GM18517 (cell line): ENCODE results near the gene KLF18.
"Not testable (repeated sequence)": the region's sequence is repeated elsewhere in the genome, so short reads cannot be mapped to it uniquely, and the experiment has no call there.

ENCODE experiments used
- ATAC-seq: cut with Tn5 transposase; IDR thresholded peaks from one replicate; pipeline ENCODE4 v1.9.1; 2021; ENCODE audit warnings: mild to moderate bottlenecking, moderate library complexity; ENCODE audit not compliant: unreplicated experiment

KLF18 gene

DNA sequence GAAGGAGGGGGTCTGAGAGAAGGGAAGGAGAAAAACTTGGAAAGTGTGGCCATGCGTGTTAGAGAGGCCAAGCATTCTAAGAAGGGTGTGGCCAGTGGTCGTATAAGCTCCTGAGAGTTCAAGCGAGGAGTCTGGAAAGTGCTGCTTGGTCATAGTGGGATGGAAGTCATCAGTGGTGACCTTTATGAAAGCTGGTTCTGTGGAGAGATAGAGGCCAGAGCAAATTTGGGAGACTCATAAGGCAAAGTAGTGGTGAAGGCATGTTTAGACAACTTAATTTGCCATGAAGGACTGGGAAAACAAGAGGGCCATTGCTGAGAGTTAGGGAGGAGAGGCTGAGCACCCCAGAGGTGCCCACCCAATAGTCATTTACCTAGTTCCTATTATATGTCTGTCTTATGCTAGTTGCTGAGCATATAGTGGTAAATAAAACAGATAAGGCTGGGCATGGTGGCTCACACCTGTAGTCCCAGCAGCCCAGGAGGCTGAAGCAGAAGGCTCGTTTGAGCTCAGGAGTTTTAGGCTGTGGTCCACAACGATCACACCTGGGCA lies 21.0 kb downstream of the KLF18 start:
- ATAC-seq = no peak

GRCh38 chr1:44119525-44119924 lies 21.9 kb downstream of the KLF18 start:
- no peak for ATAC-seq

DNA sequence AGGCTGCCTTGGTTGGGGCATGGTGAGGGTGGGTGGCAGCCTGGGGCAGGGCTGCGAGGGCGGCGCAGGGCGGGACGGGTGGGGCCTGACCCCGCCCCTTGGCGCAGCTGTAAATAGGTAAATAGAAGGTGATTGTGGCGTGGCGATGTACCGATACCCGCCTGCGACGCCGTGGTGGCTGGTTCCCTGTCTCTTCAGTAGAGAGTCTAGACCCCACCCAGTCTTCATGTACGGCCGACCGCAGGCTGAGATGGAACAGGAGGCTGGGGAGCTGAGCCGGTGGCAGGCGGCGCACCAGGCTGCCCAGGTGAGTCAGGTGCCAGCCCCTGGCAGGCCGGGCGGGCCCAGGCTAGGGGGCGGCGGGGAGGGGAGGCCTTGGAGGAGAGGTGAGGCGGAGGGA lies 22.7 kb downstream of the KLF18 start, which contains the start of gene KLF17:
TSS of gene KLF17 (plus strand) at position 140 of the 400 bp plus-strand sequence. CDS start at position 227, 87 bp downstream.
- no peak for ATAC-seq

GRCh38 chr1:44117272-44117671 lies 24.2 kb downstream of the KLF18 start:
- ATAC-seq = not testable (repeated sequence)

DNA sequence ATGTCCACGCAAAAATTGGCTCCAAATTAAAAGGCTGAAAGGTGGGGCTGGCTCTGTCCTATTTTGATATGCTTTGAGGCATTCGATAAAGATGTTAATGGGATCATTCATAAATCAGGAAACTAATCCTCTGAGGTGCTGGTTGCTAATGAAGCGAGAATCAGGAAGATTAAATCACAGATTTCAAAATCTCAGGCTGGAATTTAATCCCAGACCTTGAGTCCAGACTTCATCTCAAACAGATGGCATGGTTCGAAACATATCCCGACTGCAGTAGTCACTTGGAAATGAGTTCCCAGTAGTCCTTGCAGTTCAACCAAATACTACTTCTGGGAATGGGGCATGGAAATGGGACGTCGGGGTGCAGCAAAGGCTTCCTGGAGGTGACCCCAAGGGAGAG lies 27.3 kb downstream of the KLF18 start:
- ATAC-seq = no peak

DNA sequence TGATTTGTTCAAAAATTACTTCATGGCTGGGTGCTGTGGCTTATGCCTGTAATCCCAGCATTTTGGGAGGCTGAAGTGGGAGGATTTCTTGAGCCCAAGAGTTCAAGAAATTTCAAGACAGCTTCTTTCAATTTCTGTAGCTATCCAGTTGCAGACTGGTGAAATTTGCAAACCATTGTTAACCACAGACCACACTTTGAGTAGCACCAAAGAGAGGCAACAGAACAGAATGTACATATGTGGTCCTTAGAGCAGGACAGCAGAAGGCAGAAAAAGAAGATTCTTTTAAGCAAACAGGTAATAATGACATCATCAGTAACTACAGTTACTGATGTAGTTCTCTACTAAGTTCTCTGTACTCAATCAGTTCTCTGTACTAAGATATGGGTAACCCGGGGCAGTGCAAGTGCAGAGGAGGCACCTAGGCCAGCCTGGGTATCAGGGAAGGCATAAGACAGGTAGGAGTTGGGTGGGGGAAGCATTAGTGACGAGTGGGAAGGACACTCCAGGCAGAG lies 28.3 kb downstream of the KLF18 start:
- ATAC-seq = no peak

GRCh38 chr1:44112486-44112885 lies 28.9 kb downstream of the KLF18 start:
- ATAC-seq = no peak

GRCh38 chr1:44111861-44112260 lies 29.6 kb downstream of the KLF18 start:
- ATAC-seq = no peak

- no peak for ATAC-seq
Observed at GRCh38 chr1:44110916-44111315, 30.5 kb downstream of the KLF18 start.

GRCh38 chr1:44108971-44109370 lies 32.5 kb downstream of the KLF18 start:
- ATAC-seq = no peak

- no peak for ATAC-seq
Observed at GRCh38 chr1:44108241-44108640, 33.2 kb downstream of the KLF18 start.

- no peak for ATAC-seq
Observed at GRCh38 chr1:44105810-44106209, 35.6 kb downstream of the KLF18 start.

GRCh38 chr1:44103270-44104131 lies 37.9 kb downstream of the KLF18 start:
- no peak for ATAC-seq

- no peak for ATAC-seq
Observed at GRCh38 chr1:44101328-44101727, 40.1 kb downstream of the KLF18 start.

- ATAC-seq = no peak
Observed at GRCh38 chr1:44100183-44100868, 41.1 kb downstream of the KLF18 start.

DNA sequence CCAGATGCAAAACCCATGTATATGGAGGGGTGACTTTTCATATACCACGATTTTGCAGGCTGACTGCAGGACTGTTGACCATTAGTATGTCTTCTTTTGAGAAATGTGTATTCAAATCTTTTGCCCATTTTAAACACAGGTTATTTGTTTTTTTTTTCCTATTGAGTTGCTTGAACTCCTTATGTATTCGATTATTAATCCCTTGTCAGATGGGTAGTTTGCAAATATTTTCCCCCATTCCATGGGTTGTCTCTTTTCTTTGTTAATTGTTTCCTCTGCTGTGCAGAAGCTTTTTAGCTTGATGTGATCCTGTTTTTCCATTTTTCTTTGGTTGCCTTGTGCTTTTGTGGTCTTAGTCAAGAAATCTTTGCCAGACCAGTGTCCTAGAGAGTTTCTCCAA lies 47.4 kb downstream of the KLF18 start:
- no peak for ATAC-seq

- no peak for ATAC-seq
Observed at GRCh38 chr1:44090429-44091252, 50.8 kb downstream of the KLF18 start.

GRCh38 chr1:44089371-44090048 lies 51.9 kb downstream of the KLF18 start:
- no peak for ATAC-seq
